GOT3 (cell line): ENCODE measurements around the gene ZBTB7A.

Experiments used
- DNase-seq: peaks from one replicate; lab custom pipeline; 2025; ENCODE audit warnings: mixed read lengths; lab: John Stamatoyannopoulos, UW

The ZBTB7A gene

GRCh38 chr19:4036576-4037300 lies 30.0 kb downstream of the ZBTB7A start:
- no peak for DNase-seq

- DNase-seq, result no peak
Measured at GRCh38 chr19:4035582-4035981, 31.1 kb downstream of the ZBTB7A start.

GRCh38 chr19:4035018-4035566 lies 31.6 kb downstream of the ZBTB7A start:
- no peak for DNase-seq

GRCh38 chr19:4034048-4035017 lies 32.4 kb downstream of the ZBTB7A start:
- DNase-seq, result no peak

GRCh38 chr19:4033028-4033956 lies 33.4 kb downstream of the ZBTB7A start:
- DNase-seq, result no peak

GRCh38 chr19:4032436-4032835 lies 34.3 kb downstream of the ZBTB7A start:
- no peak for DNase-seq

GRCh38 chr19:4031420-4031819 lies 35.3 kb downstream of the ZBTB7A start:
- DNase-seq, result no peak

- no peak for DNase-seq
Measured at GRCh38 chr19:4030981-4031380, 35.7 kb downstream of the ZBTB7A start.

GRCh38 chr19:4030552-4030951 lies 36.1 kb downstream of the ZBTB7A start:
- no peak for DNase-seq

GRCh38 chr19:4029247-4029614 lies 37.5 kb downstream of the ZBTB7A start:
- DNase-seq, result no peak

GRCh38 chr19:4028334-4029246 lies 38.1 kb downstream of the ZBTB7A start:
- DNase-seq, result no peak

GRCh38 chr19:4027146-4027545 lies 39.6 kb downstream of the ZBTB7A start:
- no peak for DNase-seq

- DNase-seq, result no peak
Measured at GRCh38 chr19:4025317-4025716, 41.4 kb downstream of the ZBTB7A start.

- DNase-seq, result no peak
Measured at GRCh38 chr19:4023600-4024398, 42.9 kb downstream of the ZBTB7A start.

GRCh38 chr19:4019578-4019977 lies 47.1 kb downstream of the ZBTB7A start:
- DNase-seq, result no peak

GRCh38 chr19:4018775-4019504 lies 47.8 kb downstream of the ZBTB7A start:
- no peak for DNase-seq

- DNase-seq, result no peak
Measured at GRCh38 chr19:4018140-4018613, 48.5 kb downstream of the ZBTB7A start.

GRCh38 chr19:4016903-4017638 lies 49.6 kb downstream of the ZBTB7A start:
- no peak for DNase-seq
